ENCODE results near the gene GALC. TPM values are rescaled to one million over a fixed set of nuclear protein-coding genes. Genes with fewer than 3 reads are reported as not detected.
"Not testable (repeated sequence)": the region's sequence is repeated elsewhere in the genome, so short reads cannot be mapped to it uniquely, and the experiment has no call there.

Gene GALC
- 18.8 TPM for polyA plus RNA-seq (ENCODE audit: insufficient read length)

GRCh38 chr14:87992718-87993628, at the start of gene GALC:
Gene GALC (minus strand): TSS chr14:87993182. CDS start chr14:87993164, 18 bp downstream.
- DNase-seq (ENCODE audit: low read depth): peak; percentile 61

- no peak for DNase-seq (ENCODE audit: low read depth)
Measured at GRCh38 chr14:88040146-88040545, 47.2 kb upstream of the GALC start.

- DNase-seq (ENCODE audit: low read depth): no peak
Measured at GRCh38 chr14:88039197-88039596, 46.2 kb upstream of the GALC start.

- DNase-seq (ENCODE audit: low read depth): no peak
Measured at GRCh38 chr14:88037325-88037724, 44.3 kb upstream of the GALC start.

GRCh38 chr14:88036422-88036821, 43.4 kb upstream of the GALC start:
- no peak for DNase-seq (ENCODE audit: low read depth)

- DNase-seq (ENCODE audit: low read depth): no peak
Measured at GRCh38 chr14:88034076-88034475, 41.1 kb upstream of the GALC start.

GRCh38 chr14:88032373-88032772, 39.4 kb upstream of the GALC start:
- no peak for DNase-seq (ENCODE audit: low read depth)

- DNase-seq (ENCODE audit: low read depth): no peak
Measured at GRCh38 chr14:88030892-88031291, 37.9 kb upstream of the GALC start.

GRCh38 chr14:88030079-88030478, 37.1 kb upstream of the GALC start:
- DNase-seq (ENCODE audit: low read depth): no peak

GRCh38 chr14:88029500-88029899, 36.5 kb upstream of the GALC start:
- DNase-seq (ENCODE audit: low read depth): no peak

- no peak for DNase-seq (ENCODE audit: low read depth)
Measured at GRCh38 chr14:88026890-88027289, 33.9 kb upstream of the GALC start.

GRCh38 chr14:88025313-88025712, 32.3 kb upstream of the GALC start:
- DNase-seq (ENCODE audit: low read depth): no peak

GRCh38 chr14:88024252-88025086, 31.5 kb upstream of the GALC start:
- not testable (repeated sequence) for DNase-seq (ENCODE audit: low read depth)

GRCh38 chr14:88023658-88024187, 30.7 kb upstream of the GALC start:
- DNase-seq (ENCODE audit: low read depth): no peak

- DNase-seq (ENCODE audit: low read depth): no peak
Measured at GRCh38 chr14:88017535-88017934, 24.6 kb upstream of the GALC start.

GRCh38 chr14:88016768-88017167, 23.8 kb upstream of the GALC start:
- DNase-seq (ENCODE audit: low read depth): no peak

GRCh38 chr14:88013750-88014349, 20.9 kb upstream of the GALC start:
- peak; percentile 44 for DNase-seq (ENCODE audit: low read depth)

- no peak for DNase-seq (ENCODE audit: low read depth)
Measured at GRCh38 chr14:88012495-88012894, 19.5 kb upstream of the GALC start.

GRCh38 chr14:88010331-88010730, 17.3 kb upstream of the GALC start:
- no peak for DNase-seq (ENCODE audit: low read depth)

- no peak for DNase-seq (ENCODE audit: low read depth)
Measured at GRCh38 chr14:88009486-88009885, 16.5 kb upstream of the GALC start.

GRCh38 chr14:88008039-88008742, 15.2 kb upstream of the GALC start:
- no peak for DNase-seq (ENCODE audit: low read depth)
